HG03108 (cell line): ENCODE data around the gene SASS6.

Source experiments
- ATAC-seq: cut with Tn5 transposase; IDR thresholded peaks from one replicate; pipeline ENCODE4 v1.9.1; 2021; ENCODE audit warnings: moderate library complexity; ENCODE audit not compliant: unreplicated experiment

Gene SASS6, protein sequence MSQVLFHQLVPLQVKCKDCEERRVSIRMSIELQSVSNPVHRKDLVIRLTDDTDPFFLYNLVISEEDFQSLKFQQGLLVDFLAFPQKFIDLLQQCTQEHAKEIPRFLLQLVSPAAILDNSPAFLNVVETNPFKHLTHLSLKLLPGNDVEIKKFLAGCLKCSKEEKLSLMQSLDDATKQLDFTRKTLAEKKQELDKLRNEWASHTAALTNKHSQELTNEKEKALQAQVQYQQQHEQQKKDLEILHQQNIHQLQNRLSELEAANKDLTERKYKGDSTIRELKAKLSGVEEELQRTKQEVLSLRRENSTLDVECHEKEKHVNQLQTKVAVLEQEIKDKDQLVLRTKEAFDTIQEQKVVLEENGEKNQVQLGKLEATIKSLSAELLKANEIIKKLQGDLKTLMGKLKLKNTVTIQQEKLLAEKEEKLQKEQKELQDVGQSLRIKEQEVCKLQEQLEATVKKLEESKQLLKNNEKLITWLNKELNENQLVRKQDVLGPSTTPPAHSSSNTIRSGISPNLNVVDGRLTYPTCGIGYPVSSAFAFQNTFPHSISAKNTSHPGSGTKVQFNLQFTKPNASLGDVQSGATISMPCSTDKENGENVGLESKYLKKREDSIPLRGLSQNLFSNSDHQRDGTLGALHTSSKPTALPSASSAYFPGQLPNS

DNA sequence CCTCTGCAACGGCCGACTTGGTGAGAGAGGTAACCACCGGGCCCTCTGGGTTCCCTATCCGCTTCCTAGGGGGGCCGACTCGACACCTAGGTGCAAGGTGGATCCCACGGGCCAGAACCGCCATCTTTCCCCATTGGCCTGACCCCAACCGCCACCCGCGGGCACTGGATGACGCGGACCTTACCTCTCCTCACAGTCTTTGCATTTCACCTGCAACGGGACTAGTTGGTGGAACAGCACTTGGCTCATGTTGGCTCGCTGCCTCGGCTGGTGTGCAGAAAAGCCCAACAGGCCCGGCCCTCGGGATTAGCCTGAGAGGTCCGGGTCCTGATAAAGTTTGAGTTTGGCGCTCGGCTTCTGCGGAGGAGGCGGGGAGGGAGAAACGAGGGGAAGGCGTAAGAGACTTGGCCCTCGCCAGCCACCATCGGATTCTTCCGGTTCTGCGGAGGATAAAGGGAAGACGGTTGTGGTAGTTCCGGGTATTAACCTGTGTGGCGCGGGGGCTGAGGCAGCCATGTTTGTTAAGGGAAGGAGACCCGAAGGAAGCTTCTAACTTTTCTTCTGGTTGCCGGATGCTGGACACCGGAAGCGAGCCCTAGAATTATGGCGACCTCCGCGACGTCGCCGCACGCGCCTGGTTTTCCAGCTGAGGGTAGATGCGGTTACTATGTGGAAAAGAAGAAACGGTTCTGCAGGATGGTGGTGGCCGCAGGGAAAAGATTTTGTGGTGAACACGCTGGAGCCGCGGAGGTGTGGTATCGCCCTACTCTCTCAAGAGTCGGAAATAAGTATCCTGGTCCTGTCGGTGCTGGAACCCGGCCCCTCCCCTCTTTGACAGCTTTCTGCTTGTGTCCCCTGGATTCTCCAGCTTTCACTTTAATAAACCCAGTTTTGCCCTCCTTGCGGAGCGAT is at the start of gene SASS6, which contains the start of gene TRMT13:
Gene SASS6, minus strand, starts transcription at position 365 of the 912 bp plus-strand sequence. Its CDS starts 116 bp downstream, at position 249.
Gene TRMT13, plus strand, starts transcription at position 598 of the 912 bp plus-strand sequence. Its CDS starts 6 bp downstream, at position 604.
- peak; percentile 91 for ATAC-seq

GRCh38 chr1:100178091-100178490 is 45.4 kb upstream of the SASS6 start, which contains the start of gene LRRC39:
TSS of gene LRRC39 (minus strand) at chr1:100178256. CDS start at chr1:100168516, 9,740 bp downstream.
- no peak for ATAC-seq

- ATAC-seq, result no peak
Observed at GRCh38 chr1:100177295-100178041, 44.7 kb upstream of the SASS6 start.

DNA sequence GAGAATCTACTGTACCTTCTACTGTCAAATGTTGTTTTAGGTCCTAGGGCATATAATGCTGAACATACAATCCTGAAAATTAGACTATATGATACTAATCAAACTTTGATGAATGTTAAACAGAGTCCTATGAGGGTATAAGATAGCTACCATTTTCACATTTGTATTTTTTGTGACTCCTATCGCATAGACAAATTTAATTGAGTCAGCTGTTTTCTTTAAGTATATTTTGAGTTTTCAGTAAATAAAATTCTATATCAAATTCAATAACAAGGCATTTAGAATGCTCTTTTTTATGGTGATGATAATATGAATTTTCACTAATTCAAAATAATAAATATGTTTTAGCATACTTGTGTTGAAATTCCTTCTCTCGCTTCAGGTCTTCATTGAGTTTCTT is 35.3 kb upstream of the SASS6 start:
- no peak for ATAC-seq

GRCh38 chr1:100164702-100165101 is 32.0 kb upstream of the SASS6 start:
- no peak for ATAC-seq

DNA sequence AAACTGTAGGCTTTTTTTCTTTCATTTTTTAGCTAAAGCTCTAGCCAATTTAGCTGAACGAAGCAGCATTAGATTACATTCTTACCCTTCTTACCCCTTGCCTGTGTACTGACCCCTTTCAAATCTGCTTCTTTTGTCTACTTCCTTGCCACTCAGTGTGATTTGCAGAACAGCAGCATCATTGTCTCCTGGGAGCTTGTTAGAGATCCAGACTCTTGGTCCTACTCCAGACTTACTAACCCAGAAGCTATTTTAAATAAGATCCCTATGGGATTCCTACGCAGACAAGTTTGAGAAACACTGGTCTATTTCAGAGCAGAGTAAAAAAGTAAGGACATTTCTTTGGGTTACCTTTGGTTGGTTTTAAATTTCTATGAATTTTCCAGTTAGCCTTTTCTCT is 31.5 kb upstream of the SASS6 start:
- no peak for ATAC-seq

DNA sequence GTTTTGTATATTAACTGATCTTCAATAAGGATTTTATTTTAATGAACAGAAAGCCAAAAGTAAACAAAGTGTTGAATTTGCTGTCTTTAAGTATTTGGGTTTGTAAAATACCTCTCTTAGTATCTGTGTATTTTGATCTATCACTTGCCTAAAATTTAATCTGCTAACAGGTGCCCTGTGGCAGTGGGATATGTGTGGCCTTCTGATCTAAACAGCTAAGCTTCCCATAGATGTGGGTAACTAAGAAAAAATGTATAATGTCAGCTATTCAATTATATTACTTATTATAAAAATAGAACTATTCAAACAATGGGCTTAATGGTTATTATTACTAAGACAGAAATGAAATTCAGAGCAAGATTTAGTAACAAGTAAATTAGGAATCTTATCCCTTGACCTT is 30.2 kb upstream of the SASS6 start:
- no peak for ATAC-seq

DNA sequence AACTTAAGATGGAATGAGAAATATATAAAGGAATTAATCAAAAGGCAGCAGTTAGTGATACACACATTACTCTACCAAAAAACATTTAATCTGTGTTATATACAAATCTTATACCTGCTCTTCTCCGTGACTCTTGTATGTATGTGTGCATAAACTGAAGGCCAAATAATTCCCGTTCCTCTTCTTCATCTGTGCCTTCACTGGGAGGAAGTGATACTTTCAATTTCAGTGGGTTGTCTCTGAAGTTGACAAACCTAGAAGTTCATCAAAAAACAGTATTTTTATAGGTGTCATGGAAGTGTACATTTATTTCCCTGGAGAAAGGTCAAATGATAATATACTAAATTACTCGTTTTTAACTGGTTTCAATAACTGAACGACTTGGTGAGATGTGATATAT is 19.5 kb upstream of the SASS6 start:
- peak; percentile 69 for ATAC-seq

GRCh38 chr1:100151679-100152078 is 18.9 kb upstream of the SASS6 start:
- no peak for ATAC-seq

DNA sequence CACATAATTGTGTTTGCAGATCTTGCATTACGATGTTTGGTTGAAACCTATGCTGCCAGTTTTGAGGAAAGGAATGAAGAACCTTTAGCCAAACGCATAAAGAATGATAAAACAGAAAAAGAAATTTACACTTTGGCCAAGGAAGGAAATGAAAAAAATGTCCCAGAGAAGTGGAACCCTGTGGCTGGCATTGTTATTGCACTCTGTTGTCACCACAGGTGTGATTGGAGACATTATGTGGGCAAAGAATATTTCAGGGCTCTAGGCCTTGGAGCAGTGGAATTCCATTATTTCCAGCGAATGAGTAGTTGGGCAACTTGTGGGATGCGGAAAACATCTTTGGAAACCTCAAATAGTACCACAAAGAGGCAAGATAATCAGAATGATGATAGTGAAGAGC is 15.1 kb upstream of the SASS6 start:
- ATAC-seq, result no peak

DNA sequence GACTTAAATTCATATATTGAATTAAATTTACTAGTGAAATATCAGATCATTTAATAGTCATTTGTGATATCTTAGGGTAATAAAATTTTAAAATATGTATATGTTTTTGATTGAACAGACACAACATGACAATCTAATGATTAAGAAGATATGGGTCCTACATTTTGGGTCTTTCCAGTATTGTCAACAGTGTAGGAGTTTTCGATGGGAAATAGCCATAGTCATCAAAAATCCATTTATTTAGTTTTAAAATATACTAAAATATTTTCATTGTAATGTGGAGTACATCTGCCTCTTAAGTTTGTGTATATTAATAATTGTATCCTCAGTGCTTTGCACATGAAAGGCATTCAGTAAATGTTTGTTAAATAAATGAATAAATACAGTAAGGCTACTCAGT is 14.2 kb upstream of the SASS6 start:
- no peak for ATAC-seq

- no peak for ATAC-seq
Observed at GRCh38 chr1:100145116-100145515, 12.4 kb upstream of the SASS6 start.

- ATAC-seq, result no peak
Observed at GRCh38 chr1:100142343-100142742, 9.6 kb upstream of the SASS6 start.

DNA sequence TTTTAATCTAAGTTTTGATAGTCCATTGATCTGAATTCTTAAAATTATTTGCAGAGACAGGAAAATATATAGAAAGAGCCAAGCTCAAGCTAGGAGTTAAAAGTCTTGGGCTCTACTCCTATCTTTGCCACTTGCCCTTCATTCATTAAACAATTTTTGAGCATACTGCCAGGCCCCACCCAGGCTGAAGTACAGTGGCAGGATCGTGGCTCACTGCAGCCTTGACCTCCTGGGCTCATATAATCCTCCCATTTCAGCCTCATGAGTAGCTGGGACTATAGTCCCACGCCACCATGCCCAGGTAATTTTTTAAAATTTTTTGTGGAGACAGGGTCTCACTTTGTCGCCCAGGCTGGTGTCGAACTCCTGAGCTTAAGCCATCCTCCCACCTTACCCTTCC is 8.5 kb upstream of the SASS6 start:
- no peak for ATAC-seq

DNA sequence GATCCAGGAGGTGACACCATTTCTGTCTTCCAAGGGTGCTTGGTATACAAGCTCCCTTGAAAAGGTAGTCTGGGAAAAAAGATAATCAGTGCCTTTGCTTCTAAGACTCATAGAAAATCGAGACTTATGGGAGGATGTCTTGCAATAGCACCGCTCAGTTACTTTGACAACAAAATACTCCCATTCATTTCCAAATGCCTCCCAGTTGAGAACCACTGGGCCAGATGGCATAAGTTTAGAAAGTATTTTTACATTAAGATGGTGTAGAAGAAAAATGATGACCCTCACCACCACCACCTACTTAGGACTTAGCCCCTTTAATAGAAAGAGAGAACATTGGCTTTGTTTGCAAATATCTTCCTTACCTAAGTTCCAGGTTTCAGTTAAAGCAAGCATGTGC is 4.9 kb upstream of the SASS6 start:
- ATAC-seq, result no peak

DNA sequence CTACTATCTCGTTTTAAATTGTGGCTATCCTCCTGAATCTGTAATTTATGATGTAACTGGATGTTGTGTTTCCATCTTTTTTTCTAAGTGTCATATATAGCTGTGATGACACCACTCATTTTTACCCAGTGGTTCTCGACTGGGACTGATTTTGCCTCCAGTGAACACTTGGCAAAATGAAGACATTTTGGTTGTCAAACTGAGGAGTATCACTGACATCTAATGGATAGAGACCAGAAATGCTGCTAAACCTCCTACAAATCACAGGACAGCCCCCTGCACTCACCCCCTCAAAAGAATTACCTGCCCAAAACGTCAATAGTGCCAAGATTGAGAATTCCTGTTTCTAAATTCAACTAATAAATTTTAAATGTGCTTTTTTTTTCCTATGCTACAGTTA is 2.1 kb upstream of the SASS6 start:
- no peak for ATAC-seq

DNA sequence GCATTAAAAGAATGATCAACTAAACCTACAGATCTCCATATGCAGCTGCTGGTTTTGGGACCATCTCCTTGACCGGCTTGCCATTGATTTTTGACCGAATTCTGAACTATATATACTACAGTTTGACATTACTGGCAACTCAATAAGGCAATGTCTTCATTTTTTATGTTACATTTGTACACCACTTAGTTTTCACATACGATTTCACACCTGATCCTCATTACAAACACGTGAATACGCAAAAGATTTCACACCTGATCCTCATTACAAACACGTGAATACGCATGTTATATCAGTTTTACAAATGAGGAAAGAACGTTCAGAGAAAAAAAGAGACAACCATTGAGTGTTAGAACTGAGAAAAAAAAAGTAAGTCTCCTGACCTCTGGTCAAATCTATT is 1.1 kb downstream of the SASS6 start:
- no peak for ATAC-seq

- no peak for ATAC-seq
Observed at GRCh38 chr1:100130552-100131077, 2.1 kb downstream of the SASS6 start.

DNA sequence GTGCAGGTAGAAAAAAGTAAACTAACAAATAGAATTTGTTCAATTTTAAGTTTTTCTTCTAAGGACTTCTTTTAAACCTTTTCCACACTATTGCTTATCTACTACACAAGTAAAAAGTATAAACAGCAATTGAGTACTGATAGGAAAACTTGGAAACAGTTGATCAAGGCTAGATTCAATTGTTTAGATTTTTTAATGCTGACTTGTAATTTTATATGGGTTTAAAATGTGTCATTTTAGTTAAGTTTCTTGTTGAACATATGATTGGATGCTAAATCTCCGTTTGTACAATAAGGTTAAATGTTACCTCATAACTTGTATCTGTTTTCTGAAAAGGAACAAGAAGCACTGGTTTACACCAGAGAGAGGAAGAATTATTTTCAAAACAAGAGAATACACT is 5.5 kb downstream of the SASS6 start:
- ATAC-seq, result no peak

DNA sequence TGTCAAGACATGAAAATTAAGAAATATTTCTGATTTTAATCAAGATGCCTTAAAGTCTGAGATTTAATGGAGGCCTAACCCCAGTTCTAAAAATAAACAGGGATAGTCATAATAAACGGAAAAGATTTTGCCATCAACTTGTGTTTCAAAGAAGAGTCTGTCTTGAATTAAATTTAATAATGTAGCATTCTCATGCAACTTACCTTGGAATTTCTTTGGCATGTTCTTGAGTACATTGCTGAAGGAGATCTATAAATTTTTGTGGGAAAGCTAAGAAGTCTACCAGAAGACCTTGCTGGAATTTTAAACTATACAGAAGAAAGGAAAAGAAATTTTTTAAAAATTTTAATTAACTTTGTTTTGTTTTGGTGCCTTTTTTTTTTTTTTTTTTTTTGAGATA is 10.6 kb downstream of the SASS6 start:
- ATAC-seq, result no peak
